HG03097 (cell line): ENCODE measurements around the gene STK10.

Experiments
- ATAC-seq: cut with Tn5 transposase; IDR thresholded peaks from one replicate; pipeline ENCODE4 v1.9.1; 2021; ENCODE audit not compliant: unreplicated experiment, low FRiP score

STK10 gene

DNA sequence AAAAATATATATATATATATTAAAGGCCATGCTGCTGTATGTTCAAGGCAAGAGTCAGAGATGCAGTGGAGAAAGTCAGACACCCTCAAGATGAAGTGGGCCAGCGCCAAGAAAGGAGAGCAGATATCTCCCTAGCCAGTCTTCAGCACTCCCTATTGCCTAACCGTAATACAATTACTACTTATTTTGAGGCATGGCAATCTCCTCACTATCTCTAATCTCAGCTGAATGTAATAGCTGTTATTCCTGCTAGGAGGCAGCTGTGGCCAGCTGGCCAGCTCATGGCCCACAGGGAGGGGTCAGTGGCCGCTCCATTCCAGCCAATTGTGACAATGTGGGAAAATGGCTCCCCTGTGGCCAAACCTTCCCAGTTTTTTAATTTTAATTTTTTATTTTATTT, 94.1 kb downstream of the STK10 start:
- no peak for ATAC-seq

DNA sequence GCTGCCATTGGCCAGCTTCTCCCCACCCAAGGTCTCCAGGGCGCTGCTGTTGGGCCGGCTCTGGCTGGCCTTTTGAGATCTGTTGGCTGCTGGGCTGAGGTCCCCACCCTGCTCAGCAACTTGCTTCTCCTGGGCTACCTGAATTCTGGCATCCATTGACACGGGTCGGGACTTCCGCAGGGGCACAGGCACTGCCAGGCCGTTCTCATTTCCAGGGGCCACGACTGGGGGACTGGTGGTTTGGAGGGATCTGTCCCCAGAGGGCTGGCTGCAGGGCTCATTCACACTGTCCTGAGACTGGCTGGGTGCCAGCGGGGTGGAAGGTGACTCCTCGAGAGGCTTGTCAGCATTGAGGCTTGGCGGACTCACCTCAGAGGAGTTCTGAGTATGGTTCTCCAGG, 94.5 kb downstream of the STK10 start:
- no peak for ATAC-seq

DNA sequence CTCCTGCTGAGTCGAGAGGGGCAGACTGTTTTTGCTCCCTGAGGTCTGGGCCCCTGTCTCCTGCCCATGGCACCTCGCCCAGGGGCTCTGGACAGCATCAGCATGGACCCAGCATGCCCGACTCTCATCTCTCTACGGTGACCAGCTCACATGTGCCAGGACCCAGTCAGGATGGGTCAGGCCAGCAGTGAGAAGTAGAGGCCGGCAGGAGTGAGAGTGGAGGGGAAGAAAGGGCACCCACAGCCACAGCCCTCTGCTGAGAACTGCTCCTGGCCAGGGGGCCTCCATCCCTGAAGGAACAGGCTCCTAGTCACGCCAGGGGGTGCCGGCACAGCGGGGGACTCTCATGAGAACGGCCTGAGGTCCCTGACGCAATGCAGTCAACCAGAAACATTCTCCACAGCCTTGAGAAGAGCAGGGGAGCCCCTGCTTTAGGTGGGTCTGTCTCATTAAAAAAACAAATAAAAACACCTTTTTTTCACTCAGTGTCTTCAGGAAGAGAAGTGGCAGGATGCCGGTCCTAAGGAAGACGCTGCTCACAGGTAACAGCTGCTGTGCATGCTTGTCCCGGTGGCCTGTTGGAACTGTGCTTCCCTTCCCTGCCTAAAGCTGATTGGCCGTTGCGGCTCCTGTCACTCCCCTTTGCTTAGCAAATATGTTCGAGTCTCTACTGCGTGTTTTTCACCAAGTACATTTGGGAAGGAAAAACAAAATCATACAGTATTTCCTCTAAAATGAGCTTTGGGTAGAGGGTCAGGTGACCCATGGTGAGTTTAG, 95.9 kb downstream of the STK10 start:
- ATAC-seq = no peak

DNA sequence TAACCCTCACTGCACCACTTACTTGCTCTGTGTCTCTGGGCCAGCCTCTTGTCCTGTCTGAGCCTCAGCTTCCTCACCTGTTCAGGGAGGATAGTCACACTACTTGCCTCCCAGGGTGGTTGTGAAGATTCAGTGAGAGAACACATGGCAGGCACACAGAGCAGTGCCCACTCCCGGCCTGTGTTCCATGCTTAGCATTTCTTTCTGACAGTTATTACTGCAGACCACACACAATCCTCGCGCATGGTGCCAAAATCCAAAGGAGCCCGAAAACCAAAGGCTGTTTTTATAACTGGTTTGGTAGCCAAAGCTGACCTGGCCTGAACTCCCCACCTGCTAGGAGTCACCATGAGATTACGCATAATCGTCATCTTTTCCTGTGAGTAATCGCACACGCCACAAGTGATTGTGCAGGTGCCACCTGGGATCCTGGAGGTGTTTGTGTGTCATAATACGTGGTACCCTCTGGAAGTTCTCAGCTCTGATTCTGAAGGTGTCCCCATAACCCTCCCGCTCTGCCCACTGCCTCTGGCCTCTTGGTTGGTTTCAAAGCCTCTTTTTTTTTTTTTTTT, 97.0 kb downstream of the STK10 start:
- ATAC-seq = no peak

DNA sequence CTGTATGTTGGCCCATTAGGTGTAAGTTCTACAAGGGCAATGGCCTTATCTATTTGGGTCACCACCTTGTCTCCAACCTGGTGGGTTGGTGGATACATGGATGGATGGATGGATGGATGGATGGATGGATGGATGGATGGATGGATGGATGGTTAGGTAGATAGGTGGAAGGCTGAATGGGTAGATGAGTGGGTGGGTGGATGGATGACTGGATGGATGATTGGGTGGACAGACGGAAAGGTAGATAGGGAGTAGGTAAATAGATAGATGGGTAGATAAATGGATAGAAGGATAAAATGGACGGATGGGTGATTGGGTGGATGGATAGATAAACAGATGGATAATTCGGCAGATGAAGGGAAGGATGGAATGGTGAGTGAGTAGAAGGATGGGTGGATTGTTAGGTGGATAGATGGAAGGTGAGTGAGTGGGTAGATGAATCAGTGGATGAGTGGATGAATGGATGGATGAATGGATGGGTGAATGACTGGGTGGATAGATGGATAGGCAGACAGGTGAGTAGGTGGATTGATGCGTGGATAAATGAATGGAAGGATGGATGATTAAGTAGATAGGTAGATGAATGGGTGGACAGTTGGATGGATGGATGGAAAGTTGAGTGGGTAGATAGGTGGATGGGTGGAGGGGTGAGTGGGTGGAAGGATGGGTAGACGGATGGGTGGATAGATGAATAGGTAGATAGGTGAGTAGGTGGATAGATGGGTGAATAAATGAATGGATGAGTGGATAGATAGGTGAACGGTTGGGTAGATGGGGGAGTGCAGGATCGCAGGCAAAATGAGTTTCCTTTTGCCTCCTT, 98.5 kb downstream of the STK10 start:
- ATAC-seq = no peak

DNA sequence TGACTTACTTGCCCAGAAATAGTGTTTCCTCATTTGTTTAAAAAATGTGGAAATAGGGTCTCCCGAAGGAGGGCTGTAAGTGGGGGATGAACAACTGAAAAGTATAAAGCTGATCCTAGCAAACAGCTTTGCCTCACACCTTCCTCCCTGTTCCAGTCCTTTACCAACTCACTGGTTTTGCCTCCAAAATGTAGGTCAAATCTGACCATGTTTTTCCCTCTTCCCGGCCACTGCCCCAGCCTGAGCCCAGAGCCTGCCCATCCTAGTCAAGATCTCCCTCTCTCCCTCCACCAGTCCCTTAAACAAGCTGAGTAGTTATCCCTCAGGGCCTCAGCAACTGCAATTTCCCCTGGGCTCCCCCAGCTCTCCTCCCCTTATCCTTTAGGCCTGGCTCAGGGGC, 99.2 kb downstream of the STK10 start:
- no peak for ATAC-seq

DNA sequence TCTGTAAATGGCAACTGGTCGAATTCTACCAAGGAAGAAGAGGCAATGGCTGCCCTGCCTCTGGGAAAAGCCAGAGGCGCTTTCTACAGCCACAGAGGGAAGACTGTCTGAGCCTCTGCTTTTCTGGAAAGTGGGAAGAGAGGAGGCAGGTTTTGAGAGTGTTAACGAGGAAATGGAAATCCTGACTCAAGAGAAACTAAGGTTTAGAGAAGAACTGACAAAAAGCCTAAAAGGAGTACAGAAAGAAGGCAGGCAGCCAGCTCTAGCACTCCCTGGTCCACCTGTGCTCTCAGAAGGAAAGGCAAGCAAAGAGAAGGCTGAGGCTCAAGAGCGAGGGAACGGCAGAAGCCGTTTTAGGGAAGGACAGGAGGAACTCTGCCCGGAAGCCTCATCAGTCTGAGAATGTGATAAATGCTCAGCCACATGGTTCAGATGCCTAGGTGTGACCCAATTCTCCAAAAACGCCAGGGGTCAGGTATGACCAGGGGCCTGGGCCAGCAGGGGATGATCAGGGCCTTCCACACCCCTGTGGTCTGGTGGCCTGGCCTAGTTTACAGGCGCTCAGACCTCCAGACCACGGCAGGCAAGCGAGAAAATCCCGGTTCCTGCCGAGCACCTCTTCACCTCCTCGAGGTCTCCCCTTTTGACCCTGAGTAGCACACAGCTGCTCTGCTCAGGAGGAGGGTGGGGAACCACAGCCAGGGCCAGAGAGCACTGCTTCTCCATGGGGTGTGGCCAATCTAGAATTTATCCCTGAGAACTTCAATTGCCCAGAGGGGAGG, 101.6 kb downstream of the STK10 start:
- no peak for ATAC-seq

DNA sequence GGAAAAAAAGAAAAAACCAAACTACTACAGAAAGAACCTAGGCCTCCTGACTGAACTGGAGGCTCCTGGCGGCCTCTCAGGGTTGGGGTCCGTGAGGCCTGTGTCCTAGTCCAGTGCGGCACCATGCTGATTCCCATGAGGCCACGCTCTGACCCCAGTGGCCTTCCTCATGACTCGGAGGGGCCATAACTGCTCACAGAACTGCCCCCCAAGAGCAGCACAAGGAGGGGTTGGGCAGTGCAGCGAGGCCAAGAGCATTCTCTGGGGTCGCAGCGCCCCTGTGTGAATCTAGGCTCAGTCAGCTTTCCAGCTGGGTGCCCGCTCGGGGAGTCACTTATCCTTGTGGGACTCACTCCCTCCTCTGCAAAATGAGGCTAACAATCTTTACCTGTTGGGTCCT, 102.3 kb downstream of the STK10 start:
- ATAC-seq = no peak

DNA sequence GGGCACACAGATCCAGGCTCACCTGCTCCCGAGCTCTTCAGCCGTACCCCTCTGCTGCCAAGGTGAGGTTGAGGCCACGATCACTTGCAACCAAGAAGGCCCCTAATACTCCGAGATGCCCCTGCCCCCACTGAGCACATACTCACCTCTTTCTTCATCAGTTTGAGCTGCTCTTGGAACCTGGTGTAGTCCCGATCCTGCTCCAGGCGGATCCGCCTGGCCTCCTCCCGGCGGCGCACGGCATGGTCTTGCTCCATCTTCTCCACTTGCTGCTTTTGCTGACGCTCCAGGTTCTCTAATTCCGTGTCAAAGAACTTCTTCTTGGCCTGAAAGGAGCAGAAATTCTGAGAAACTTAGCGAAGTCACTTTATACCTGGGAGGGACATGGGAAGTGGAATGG, 105.8 kb downstream of the STK10 start:
- ATAC-seq = no peak

DNA sequence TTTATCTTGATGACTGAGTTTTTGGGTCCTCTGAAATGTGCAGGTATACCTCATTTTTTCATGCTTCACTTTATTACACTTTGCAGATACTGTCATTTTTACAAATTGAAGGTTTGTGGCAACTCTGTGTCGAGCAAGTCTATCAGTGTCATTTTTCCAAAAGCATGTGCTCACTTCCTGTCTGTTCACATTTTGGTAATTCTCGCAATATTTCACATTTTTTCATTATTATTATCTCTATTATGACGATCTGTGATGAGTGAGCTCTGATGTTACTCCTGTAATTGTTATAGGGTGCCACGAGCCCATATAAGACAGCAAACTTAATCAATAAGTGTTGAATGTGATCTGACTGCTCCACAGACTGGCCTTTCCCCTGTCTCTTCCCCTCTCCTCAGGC, 108.1 kb downstream of the STK10 start:
- no peak for ATAC-seq

DNA sequence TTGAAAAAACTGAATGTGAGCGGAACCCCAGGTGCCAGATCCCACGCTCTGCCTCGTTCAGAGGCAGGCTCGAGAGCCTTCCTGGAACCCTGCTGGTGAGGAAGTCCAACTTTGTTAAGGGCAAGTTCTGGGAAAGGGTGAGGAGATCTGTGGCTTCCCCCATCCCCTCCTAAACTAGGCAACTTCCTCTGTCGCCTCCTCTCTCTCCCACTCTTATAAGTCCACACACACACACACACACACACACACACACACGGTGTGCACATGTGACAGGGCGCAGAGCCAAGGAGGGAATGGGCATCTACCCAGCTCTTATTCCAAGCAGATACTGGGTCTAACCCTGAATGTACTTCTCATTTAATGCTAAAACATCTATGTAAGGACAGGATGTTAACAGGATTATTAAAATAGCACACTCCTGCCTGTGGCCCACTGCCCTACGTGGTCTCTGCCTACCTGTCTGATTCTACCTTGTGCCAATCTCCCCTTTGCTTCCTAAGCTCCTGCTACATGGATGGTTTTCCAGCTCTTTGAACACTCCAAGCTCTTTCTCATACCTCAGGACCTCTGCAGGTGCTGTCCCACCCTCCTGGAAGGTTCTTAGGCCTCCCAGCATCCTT, 109.2 kb downstream of the STK10 start:
- no peak for ATAC-seq

DNA sequence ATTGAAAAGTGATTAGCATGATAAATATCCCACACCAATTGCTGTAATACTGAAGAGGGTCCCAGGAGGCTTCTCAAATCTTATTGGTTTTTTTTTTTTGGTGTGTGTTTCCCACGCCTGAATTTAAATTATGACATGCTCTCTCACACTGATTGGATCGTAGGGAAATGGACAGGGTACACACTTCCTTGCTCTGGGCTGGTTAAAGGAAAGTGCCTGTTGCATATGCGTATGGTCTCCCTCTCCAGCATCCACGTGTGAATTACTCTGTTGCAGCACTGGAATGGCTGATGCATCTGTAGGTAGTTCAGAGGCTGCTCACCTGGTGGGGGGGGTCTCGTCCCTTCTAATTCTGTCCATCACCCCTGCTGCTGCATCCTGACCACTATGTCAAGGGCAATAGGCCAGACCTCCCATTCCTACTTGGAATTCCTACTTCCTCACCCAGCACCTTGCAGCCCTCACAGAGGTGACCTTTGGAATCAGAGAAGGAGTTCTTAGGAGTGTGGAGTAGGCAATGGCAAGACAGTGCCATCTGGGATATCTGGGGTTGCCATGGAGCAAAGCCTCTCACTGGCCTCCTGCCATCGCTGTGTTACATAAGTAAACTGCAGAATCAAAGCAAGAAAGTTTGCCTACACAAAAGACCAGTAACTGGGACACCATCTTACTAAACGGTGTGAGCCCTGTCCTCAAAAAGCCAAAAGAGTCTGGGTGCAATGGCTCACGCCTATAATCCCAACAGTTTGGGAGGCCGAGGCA, 110.2 kb downstream of the STK10 start:
- no peak for ATAC-seq

DNA sequence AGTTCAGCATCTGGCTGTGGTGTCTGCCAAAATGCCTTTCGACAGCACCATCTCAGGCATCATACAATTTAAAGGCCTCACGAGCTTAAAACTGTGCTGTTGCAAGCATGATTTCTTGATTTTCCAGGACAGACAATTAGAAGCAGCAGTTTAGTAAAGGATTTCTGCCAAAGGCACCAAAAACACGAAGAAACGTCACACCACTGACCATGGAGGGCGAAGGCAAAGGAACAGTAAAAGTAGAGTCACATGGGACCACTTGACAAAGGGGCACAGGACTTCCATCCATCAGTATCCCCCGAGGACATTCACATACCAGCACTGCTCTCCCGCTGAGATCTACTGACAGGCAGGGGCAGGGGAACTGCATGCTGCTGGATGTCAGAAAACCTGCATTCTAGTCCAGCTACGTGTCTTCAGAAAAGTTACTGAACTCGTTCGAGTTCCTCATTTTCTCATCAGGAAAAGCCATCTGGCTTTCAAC, 111.2 kb downstream of the STK10 start:
- no peak for ATAC-seq

DNA sequence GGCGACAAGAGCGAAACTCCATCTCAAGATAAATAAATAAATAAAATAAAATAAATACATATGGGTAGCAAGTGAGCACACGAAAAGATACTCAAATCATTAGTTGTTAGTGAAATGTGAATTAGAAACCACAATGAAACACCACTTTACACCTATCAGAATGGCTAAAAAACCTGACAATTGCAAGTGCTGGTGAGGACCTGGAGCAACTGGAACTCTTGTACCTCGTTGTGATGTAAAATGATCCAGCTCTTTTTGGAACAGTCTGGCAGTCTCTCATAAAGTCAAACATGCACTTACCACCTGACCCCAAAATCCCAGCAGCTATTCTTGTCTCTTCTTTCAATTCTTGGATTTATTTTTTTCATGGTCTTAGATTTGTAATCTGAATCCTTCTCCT, 112.4 kb downstream of the STK10 start:
- ATAC-seq = no peak

DNA sequence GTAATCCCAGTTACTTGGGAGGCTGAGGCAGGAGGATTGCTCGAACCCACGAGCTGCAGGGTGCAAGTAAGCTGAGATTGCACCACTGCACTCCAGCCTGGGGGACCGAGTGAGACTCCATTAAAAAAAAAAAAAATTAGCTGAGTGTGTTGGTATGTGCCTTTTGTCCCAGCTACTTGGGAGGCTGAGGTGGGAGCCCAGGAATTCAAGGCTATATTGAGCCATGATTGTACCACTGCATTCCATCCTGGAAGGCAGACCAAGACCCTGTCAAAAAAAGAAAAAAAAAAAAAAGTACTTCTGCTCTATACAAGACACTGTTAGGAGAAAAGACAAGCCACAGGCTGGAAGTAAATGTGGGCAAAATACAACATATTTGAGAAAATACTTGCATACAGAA, 113.1 kb downstream of the STK10 start:
- ATAC-seq = no peak

DNA sequence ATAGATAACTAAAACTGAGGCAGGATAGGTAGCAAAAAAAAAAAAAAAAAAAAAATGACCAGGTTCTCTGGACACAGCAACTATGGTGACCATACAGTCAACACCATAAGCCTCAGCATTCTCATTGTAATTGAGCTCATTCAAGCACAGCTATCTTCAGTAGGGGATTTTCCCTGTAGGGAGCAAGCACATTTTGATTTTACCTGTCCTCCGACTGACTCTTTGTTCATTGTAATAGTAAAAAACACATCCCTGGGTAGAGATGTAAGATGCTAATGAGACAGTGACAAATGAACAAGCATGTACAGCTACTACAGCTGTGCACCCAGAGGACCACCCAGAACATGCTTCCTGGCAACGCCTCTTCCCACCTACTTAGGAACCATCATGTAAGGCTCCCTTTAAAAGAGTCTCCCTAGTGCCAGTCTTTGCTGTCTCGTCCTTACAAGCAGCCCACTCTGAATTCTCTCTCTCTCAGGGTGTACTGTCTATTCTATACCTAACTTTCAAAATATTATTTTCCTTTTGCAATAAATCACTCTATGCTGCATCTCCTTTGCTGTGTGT, 116.6 kb downstream of the STK10 start:
- ATAC-seq = no peak

DNA sequence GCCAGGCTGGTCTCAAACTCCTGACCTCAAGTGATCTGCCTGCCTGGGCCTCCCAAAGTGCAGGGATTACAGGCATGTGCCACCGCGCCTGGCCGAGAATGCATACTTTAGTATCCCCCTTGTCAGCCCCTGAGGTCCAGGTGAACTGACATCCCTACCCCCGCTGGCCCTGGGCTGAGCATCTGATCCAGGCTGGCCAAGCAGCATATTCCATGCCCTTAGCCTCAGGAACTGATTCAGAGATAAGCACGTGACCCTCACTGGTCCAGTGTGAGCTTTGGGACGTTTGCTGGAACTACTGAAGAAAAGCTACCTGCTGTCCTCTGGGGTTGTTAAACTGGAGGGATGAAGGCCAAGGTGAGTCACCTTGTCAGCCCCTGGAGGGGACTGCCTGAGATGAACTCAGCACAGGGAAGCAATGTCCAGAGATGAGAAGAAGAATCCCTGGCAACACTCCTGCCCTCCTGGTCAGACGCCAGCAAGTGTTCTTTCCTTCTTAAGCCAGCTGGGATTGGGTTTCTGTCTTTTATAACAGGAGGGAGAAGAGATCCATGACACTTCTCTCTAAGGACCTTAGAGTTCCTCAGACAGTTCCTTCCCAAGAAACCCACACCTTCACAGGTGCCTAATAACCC, 122.5 kb downstream of the STK10 start:
- no peak for ATAC-seq

DNA sequence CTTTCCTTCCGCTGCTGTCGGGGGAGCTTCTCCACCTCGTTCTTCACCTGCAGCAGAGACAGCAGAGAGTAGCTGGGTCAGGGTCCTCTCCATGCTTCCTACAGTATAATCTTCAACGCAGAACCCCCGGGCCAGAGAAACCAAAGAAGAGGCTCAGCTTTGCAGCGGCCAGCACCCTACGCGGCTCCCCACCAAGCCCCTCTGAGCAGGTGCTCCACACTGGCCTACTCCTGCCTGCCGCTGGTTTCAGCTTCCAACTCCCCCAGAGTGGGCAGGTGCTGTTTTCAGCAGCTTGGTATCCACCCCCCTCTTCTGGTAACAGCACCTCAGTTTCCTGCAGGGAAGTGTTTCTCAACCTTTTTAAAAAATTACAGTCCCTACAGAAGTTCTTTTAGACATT, 123.3 kb downstream of the STK10 start:
- no peak for ATAC-seq

DNA sequence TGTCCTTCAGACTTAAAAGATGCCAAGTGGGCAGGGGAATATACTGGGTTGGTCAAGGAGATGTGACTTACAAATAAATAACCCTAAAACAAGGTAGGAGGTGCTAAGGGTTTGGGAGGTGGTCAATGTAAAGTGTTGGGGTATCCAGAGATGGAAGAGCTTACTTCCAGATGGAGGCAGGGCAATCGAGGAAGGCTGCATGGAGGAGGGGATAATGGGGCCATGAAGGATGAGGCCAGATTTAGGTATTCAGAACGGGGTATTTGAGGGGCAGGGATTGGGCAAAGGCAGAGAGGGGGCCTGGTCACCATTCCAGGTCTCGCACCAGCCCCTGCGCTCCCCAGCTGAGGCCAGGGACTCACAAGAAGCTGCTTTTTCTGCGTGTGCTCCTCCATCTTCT, 123.7 kb downstream of the STK10 start:
- no peak for ATAC-seq
